CD8-positive, alpha-beta memory T cell (primary cell): ENCODE measurements around the gene CYGB. TPM values are rescaled to one million over a fixed set of nuclear protein-coding genes. Genes with fewer than 3 reads are reported as not detected.

ENCODE experiments used
- CTCF ChIA-PET: fragments of 350-600 bp; sonication (Branson Sonifier 250); formaldehyde crosslinking; loops from one replicate; lab custom pipeline; 2021; ENCODE audit warnings: antibody characterized with exemption; lab: Charles Lee
- POLR2A ChIA-PET: fragments of 350-600 bp; sonication (Branson Sonifier 250); formaldehyde crosslinking; loops from one replicate; lab custom pipeline; 2021; ENCODE audit warnings: antibody characterized with exemption; lab: Charles Lee
- DNase-seq, 5 donors: peaks; one replicate each; pipeline versions ENCODE4 v3.0.0 to v3.0.0-alpha.2; 2020 to 2022; ENCODE audit warnings: mixed read lengths in 1 of 5
- H3K27ac ChIP-seq: one replicate; pipeline ENCODE4 v1.7.0; 2013; ENCODE audit warnings: low read depth, mild to moderate bottlenecking, low read length, moderate library complexity
- H3K27me3 ChIP-seq: 2 replicates; pipeline ENCODE4 v1.7.0; 2013; ENCODE audit warnings: low read length, mild to moderate bottlenecking; ENCODE audit not compliant: insufficient read depth, poor library complexity, severe bottlenecking
- H3K36me3 ChIP-seq: 2 replicates; pipeline ENCODE4 v1.7.0; 2013; ENCODE audit warnings: mild to moderate bottlenecking, low read length, moderate library complexity; ENCODE audit not compliant: insufficient read depth
- H3K4me1 ChIP-seq: 2 replicates; pipeline ENCODE4 v1.7.0; 2013; ENCODE audit warnings: mild to moderate bottlenecking, low read length, moderate library complexity; ENCODE audit not compliant: insufficient read depth
- H3K4me3 ChIP-seq: 2 replicates; pipeline ENCODE4 v1.7.0; 2013; ENCODE audit warnings: mild to moderate bottlenecking, low read length
- H3K9me3 ChIP-seq: 2 replicates; pipeline ENCODE4 v1.7.0; 2013; ENCODE audit warnings: mild to moderate bottlenecking, low read length
- H3K27ac Mint-ChIP-seq, 8 donors: one replicate each; pipeline ENCODE4 v1.8.0; 2020 to 2021; ENCODE audit warnings: mixed read lengths in 8 of 8, mild to moderate bottlenecking in 6 of 8, inconsistent platforms in 3 of 8, moderate library complexity in 3 of 8
- H3K27me3 Mint-ChIP-seq, 2 donors: one replicate each; pipeline ENCODE4 v1.8.0; 2020 to 2021; ENCODE audit warnings: mixed read lengths in 2 of 2, mild to moderate bottlenecking in 1 of 2, moderate library complexity in 1 of 2
- H3K36me3 Mint-ChIP-seq, 3 donors: one replicate each; pipeline ENCODE4 v1.8.0; 2020 to 2021; ENCODE audit warnings: mixed read lengths in 3 of 3, inconsistent platforms in 1 of 3, mild to moderate bottlenecking in 1 of 3
- H3K4me1 Mint-ChIP-seq, 3 donors: one replicate each; pipeline ENCODE4 v1.8.0; 2020 to 2021; ENCODE audit warnings: mixed read lengths in 3 of 3, inconsistent platforms in 1 of 3, mild to moderate bottlenecking in 1 of 3
- H3K4me3 Mint-ChIP-seq, 7 donors: one replicate each; pipeline ENCODE4 v1.8.0; 2020 to 2021; ENCODE audit warnings: mixed read lengths in 7 of 7, mild to moderate bottlenecking in 6 of 7, moderate library complexity in 4 of 7, inconsistent platforms in 2 of 7
- H3K9me3 Mint-ChIP-seq, 5 donors: one replicate each; pipeline ENCODE4 v1.8.0; 2020 to 2022; ENCODE audit warnings: mixed read lengths in 5 of 5, mild to moderate bottlenecking in 3 of 5, moderate library complexity in 2 of 5, inconsistent platforms in 1 of 5
- polyA plus RNA-seq: library from polyadenylated mRNA; unstranded; fragments of 300-500 nt; fragmentation: Illumina TruSeq; gene quantifications from one replicate; pipeline ENCODE4 v1.2.3, GENCODE V29; 2021
- total RNA-seq, 2 experiments: library from RNA; stranded (reverse); gene quantifications; one replicate each; pipeline ENCODE4 v1.2.3, GENCODE V29; 2021

The CYGB gene
- total and polyA plus RNA-seq, 3 experiments from 2014 or later = 0.23 TPM; not detected in 2

DNA sequence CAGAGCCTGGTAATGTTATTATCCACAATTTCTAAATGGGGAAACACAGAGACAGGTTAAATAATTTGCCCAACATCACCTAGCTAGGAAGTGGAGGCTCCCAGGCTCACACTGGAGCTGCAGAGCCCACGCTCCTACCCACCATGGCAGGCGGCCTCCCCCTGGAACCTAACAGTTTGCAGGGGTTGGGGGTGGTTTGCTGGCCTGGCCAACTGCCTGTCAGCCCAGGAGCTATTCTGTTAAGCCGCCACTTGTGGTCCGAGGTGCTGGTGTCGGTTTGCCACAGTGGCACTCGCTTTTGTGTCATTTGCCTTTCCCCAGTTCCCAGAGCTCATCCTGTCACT is 5.9 kb upstream of the CYGB start:
- Mint-ChIP-seq H3K4me3 (no peak overlapping the region), H3K27me3 (peaks cover 10 to 30% of the 10 kb centered on the region in 2 donors), H3K4me1 (peaks cover 3 to 15% (median 6%) of the 10 kb centered on the region in 3 donors), H3K36me3 (no peaks in the 10 kb centered on the region), H3K9me3 (no peaks in the 10 kb centered on the region), H3K27ac (no peak overlapping the region)
- Histone ChIP-seq H3K27ac (no peak overlapping the region), H3K9me3 (no peaks in the 10 kb centered on the region), H3K4me1 (peaks cover 7% of the 10 kb centered on the region), H3K4me3 (no peak overlapping the region), H3K36me3 (no peaks in the 10 kb centered on the region), H3K27me3 (peaks cover 10% of the 10 kb centered on the region)
- POLR2A ChIA-PET = no interaction called here
- no peak for DNase-seq
- CTCF ChIA-PET = interaction anchor here (1.1 to 6.7 kb wide), 3 partner anchors 21 to 138 kb away, joined by 3 to 97 read pairs (median 3); no protein-coding TSS in a partner anchor

DNA sequence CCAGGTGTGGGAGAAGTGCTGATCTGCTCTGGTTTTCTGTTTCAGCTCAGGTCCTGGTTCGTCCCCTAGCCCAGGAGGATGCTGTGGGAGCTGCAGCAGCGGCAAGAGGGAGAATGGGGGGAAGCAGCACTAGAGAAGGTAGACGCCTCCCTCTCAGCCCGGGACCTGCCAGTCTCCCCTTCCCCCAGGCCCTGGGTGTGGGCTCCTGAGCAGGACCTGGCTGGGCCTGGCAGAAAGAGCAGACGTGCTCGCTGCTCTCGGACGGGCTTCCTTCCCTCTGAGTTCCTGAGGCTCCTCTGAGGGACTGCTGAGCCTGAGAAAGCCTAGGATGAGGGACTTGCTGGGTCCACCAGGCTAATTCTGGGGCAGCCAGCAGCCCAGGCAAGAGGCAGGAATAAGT is 5.5 kb upstream of the CYGB start:
- H3K27me3 Mint-ChIP-seq = peaks cover 10 to 30% of the 10 kb centered on the region in 2 donors
- POLR2A ChIA-PET = no interaction called here
- no peaks in the 10 kb centered on the region for H3K36me3 Mint-ChIP-seq
- Histone ChIP-seq H3K9me3 (no peaks in the 10 kb centered on the region), H3K36me3 (no peaks in the 10 kb centered on the region), H3K4me1 (peaks cover 7% of the 10 kb centered on the region), H3K4me3 (no peak overlapping the region), H3K27ac (no peak overlapping the region), H3K27me3 (peaks cover 10% of the 10 kb centered on the region)
- CTCF ChIA-PET = interaction anchor here (1.1 to 6.7 kb wide), 2 partner anchors 20 to 138 kb away, joined by 3 to 97 read pairs; no protein-coding TSS in a partner anchor
- no peak for DNase-seq
- H3K4me1 Mint-ChIP-seq = peaks cover 3 to 15% (median 6%) of the 10 kb centered on the region in 3 donors
- no peak overlapping the region for H3K4me3 Mint-ChIP-seq
- no peak overlapping the region for H3K27ac Mint-ChIP-seq
- no peaks in the 10 kb centered on the region for H3K9me3 Mint-ChIP-seq

DNA sequence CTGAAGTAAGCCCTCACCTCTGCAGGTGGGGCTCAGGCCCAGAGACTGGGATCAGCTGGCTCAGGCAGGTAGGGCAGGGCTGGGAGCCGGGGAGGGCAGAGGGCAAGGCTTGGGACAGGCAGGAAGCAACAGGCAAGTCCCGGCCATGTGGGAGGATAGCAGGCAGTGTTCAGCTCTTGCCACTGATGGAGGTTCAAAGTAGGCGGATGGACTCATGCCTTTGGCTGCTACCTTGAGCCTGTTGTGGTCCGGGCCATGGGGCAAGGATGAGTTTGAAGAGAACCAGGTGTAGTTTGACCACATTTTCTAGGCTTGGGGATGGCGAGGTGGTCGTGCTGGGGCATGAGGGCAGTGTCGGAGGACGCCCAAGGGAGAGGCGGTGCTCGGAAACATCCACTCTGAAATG is 5.1 kb upstream of the CYGB start:
- Histone ChIP-seq H3K9me3 (no peaks in the 10 kb centered on the region), H3K27me3 (peaks cover 10% of the 10 kb centered on the region), H3K27ac (no peak overlapping the region), H3K36me3 (no peaks in the 10 kb centered on the region), H3K4me1 (peaks cover 7% of the 10 kb centered on the region), H3K4me3 (no peak overlapping the region)
- H3K27ac Mint-ChIP-seq = peak overlapping the region in 1 of 8 donors; percentile 36
- ChIA-PET CTCF (interaction anchor here (1.1 to 6.7 kb wide), 2 partner anchors 20 to 139 kb away, joined by 3 to 97 read pairs; no protein-coding TSS in a partner anchor), POLR2A (no interaction called here)
- H3K27me3 Mint-ChIP-seq = peaks cover 10 to 30% of the 10 kb centered on the region in 2 donors
- H3K36me3 Mint-ChIP-seq = no peaks in the 10 kb centered on the region
- peaks cover 3 to 15% (median 6%) of the 10 kb centered on the region in 3 donors for H3K4me1 Mint-ChIP-seq
- no peaks in the 10 kb centered on the region for H3K9me3 Mint-ChIP-seq
- no peak for DNase-seq
- no peak overlapping the region for H3K4me3 Mint-ChIP-seq

GRCh38 chr17:76541739-76542454 is 4.4 kb upstream of the CYGB start:
- Histone ChIP-seq H3K36me3 (no peaks in the 10 kb centered on the region), H3K9me3 (no peaks in the 10 kb centered on the region), H3K27ac (no peak overlapping the region), H3K4me1 (peaks cover under 1% of the 10 kb centered on the region), H3K27me3 (peaks cover 14% of the 10 kb centered on the region), H3K4me3 (no peak overlapping the region)
- H3K27me3 Mint-ChIP-seq = peaks cover 10 to 30% of the 10 kb centered on the region in 2 donors
- no peaks in the 10 kb centered on the region for H3K9me3 Mint-ChIP-seq
- ChIA-PET POLR2A (no interaction called here), CTCF (interaction anchor here (6.7 kb wide), 1 partner anchor 19 kb away, joined by 97 read pairs; no protein-coding TSS in a partner anchor)
- no peak for DNase-seq
- H3K27ac Mint-ChIP-seq = peak overlapping the region in 1 of 8 donors; percentile 72
- peaks cover 3 to 15% (median 6%) of the 10 kb centered on the region in 3 donors for H3K4me1 Mint-ChIP-seq
- H3K36me3 Mint-ChIP-seq = no peaks in the 10 kb centered on the region
- no peak overlapping the region for H3K4me3 Mint-ChIP-seq

DNA sequence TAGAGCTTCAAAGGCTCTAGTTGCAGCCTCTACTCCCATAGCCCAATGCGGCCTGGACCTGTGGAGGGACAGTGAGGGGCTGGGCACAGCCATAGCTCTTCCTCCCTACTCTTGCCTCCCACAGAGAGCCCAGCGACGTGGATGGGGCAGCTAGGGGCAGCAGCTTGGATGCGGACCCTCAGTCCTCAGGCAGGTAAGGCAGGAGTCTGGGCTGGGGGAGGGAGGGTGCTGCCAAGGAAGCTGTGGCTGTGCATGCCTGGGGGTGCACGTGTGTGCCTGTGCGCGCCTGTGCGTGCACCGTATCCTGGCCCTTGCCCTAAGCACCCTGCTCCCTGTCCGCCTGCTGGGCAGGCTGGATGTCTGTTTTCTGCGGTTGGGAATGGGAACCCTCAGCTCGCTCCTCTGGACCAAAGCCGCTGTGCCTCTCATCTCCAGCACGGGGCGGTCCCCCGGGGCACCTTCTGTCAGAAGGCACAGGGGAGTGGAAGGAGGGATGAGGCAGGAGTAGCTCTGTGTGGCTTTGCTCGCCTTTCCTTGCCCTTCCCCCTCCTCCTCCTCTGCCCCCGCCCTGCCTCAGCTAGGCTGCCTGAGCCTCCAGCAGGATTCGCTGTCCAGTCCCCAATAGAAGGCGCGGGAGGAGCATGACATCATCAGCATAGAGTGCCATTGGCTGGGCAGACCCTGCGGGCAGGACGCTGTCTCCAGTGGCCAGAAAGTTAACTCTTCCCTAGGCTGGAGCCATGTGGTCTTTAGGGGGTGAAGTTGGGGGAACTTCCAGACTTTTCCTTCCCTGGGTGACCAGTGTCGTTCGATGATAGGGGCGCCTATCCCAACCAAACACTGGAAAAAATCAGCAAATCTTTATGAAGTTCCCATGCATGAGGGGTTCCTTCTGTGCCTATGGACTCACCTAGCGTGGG is 3.1 kb upstream of the CYGB start:
- Histone ChIP-seq H3K4me3 (no peak overlapping the region), H3K27me3 (peaks cover 22% of the 10 kb centered on the region), H3K4me1 (no peaks in the 10 kb centered on the region), H3K27ac (no peak overlapping the region), H3K36me3 (no peaks in the 10 kb centered on the region), H3K9me3 (no peaks in the 10 kb centered on the region)
- Mint-ChIP-seq H3K36me3 (no peaks in the 10 kb centered on the region), H3K27ac (peak overlapping the region in 1 of 8 donors; percentile 60), H3K4me1 (peaks cover 1 to 15% (median 6%) of the 10 kb centered on the region in 3 donors), H3K9me3 (no peaks in the 10 kb centered on the region), H3K27me3 (peaks cover 20 to 33% of the 10 kb centered on the region in 2 donors), H3K4me3 (no peak overlapping the region)
- ChIA-PET POLR2A (no interaction called here), CTCF (interaction anchor here (1.2 to 6.7 kb wide), 5 partner anchors 16 to 83 kb away, joined by 4 to 97 read pairs (median 6); no protein-coding TSS in a partner anchor)
- DNase-seq = no peak

GRCh38 chr17:76539631-76540271 is 2.2 kb upstream of the CYGB start, which contains the start of gene PRCD:
Gene PRCD, plus strand, starts transcription at chr17:76540044. Its CDS starts 98 bp downstream, at chr17:76540142.
- Histone ChIP-seq H3K9me3 (no peaks in the 10 kb centered on the region), H3K27me3 (peaks cover 22% of the 10 kb centered on the region), H3K4me3 (no peak within 1 kb of the TSS), H3K36me3 (no peaks in the 10 kb centered on the region), H3K4me1 (no peaks in the 10 kb centered on the region), H3K27ac (no peak within 1 kb of the TSS)
- H3K4me1 Mint-ChIP-seq = peaks cover 1 to 15% (median 6%) of the 10 kb centered on the region in 3 donors
- peak within 1 kb of the TSS in 2 of 8 donors; percentile 54 to 60 for H3K27ac Mint-ChIP-seq
- no peaks in the 10 kb centered on the region for H3K36me3 Mint-ChIP-seq
- CTCF ChIA-PET = interaction anchor here (1.2 to 3.4 kb wide), 4 partner anchors 17 to 84 kb away, joined by 4 to 10 read pairs (median 6); no protein-coding TSS in a partner anchor
- POLR2A ChIA-PET = no interaction called here
- peak within 1 kb of the TSS in 6 of 7 donors; percentile 26 to 70 (median 55) for H3K4me3 Mint-ChIP-seq
- H3K9me3 Mint-ChIP-seq = no peaks in the 10 kb centered on the region
- H3K27me3 Mint-ChIP-seq = peaks cover 22 to 37% of the 10 kb centered on the region in 2 donors
- no peak for DNase-seq

DNA sequence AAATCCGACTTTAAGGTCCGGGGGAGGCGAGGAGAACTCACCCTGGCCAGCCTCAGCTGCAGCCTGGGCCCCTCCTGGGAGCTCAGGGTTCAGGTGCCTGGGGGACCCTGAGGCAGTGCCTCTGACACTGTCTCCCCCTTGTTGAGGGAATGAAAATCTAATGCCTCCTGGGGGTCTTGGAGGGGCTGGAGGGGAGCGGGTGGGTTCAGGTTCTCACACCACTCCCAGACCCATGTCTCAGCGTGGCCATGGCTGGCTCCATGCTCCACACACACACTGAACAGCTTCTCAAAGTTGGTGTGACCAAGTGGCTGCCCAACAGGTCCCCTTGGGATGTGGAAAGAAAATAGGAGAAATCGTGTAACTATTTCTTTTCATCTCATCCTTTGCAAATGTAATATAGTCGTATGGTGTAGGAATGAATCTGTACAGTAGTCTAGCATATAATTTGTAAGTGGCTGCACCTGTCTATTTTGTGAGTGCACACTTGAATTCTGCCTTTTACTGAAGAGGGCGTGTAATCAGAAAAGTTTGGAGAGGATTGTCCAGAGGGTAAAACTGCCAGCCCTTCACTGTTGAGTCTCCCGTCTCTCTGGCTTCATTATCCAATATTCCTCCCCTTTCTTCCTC is 1.5 kb upstream of the CYGB start:
- H3K4me3 ChIP-seq = no peak overlapping the region
- H3K27ac ChIP-seq = no peak overlapping the region
- H3K4me1 ChIP-seq = no peaks in the 10 kb centered on the region
- peaks cover 1 to 15% (median 6%) of the 10 kb centered on the region in 3 donors for H3K4me1 Mint-ChIP-seq
- no peaks in the 10 kb centered on the region for H3K9me3 Mint-ChIP-seq
- peaks cover 22% of the 10 kb centered on the region for H3K27me3 ChIP-seq
- peak overlapping the region in 1 of 8 donors; percentile 54 for H3K27ac Mint-ChIP-seq
- no peaks in the 10 kb centered on the region for H3K9me3 ChIP-seq
- H3K4me3 Mint-ChIP-seq = peak overlapping the region in 5 of 7 donors; percentile 34 to 70 (median 56)
- CTCF ChIA-PET = interaction anchor here (1.2 to 3.4 kb wide), 4 partner anchors 16 to 85 kb away, joined by 3 to 10 read pairs (median 4); no protein-coding TSS in a partner anchor
- H3K27me3 Mint-ChIP-seq = peaks cover 21 to 35% of the 10 kb centered on the region in 2 donors
- POLR2A ChIA-PET = no interaction called here
- H3K36me3 ChIP-seq = no peaks in the 10 kb centered on the region
- no peak for DNase-seq
- H3K36me3 Mint-ChIP-seq = no peaks in the 10 kb centered on the region
